ENCODE results near the gene LRPAP1.

GRCh38 chr4:3572363-3572762 lies 40.1 kb upstream of the LRPAP1 start:
- TF ChIP-seq ZFP30 (CRISPR knock-in tag; IDR thresholded peaks at IDR 0.05) (no peak), ZNF8 (CRISPR knock-in tag; IDR thresholded peaks at IDR 0.05) (no peak), ISL1 (CRISPR knock-in tag; IDR thresholded peaks at IDR 0.05) (no peak), CSRNP3 (CRISPR knock-in tag; IDR thresholded peaks at IDR 0.05) (no peak), ARNTL (CRISPR knock-in tag; IDR thresholded peaks at IDR 0.05; ENCODE audit: borderline replicate concordance, low read depth) (no peak), ZFP3 (CRISPR knock-in tag; IDR thresholded peaks at IDR 0.05) (no peak)
- TF ChIP-seq, protein P1, sequence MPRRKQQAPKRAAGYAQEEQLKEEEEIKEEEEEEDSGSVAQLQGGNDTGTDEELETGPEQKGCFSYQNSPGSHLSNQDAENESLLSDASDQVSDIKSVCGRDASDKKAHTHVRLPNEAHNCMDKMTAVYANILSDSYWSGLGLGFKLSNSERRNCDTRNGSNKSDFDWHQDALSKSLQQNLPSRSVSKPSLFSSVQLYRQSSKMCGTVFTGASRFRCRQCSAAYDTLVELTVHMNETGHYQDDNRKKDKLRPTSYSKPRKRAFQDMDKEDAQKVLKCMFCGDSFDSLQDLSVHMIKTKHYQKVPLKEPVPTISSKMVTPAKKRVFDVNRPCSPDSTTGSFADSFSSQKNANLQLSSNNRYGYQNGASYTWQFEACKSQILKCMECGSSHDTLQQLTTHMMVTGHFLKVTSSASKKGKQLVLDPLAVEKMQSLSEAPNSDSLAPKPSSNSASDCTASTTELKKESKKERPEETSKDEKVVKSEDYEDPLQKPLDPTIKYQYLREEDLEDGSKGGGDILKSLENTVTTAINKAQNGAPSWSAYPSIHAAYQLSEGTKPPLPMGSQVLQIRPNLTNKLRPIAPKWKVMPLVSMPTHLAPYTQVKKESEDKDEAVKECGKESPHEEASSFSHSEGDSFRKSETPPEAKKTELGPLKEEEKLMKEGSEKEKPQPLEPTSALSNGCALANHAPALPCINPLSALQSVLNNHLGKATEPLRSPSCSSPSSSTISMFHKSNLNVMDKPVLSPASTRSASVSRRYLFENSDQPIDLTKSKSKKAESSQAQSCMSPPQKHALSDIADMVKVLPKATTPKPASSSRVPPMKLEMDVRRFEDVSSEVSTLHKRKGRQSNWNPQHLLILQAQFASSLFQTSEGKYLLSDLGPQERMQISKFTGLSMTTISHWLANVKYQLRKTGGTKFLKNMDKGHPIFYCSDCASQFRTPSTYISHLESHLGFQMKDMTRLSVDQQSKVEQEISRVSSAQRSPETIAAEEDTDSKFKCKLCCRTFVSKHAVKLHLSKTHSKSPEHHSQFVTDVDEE (CRISPR knock-in tag; IDR thresholded peaks at IDR 0.05): no peak
- TF ChIP-seq, protein P2, sequence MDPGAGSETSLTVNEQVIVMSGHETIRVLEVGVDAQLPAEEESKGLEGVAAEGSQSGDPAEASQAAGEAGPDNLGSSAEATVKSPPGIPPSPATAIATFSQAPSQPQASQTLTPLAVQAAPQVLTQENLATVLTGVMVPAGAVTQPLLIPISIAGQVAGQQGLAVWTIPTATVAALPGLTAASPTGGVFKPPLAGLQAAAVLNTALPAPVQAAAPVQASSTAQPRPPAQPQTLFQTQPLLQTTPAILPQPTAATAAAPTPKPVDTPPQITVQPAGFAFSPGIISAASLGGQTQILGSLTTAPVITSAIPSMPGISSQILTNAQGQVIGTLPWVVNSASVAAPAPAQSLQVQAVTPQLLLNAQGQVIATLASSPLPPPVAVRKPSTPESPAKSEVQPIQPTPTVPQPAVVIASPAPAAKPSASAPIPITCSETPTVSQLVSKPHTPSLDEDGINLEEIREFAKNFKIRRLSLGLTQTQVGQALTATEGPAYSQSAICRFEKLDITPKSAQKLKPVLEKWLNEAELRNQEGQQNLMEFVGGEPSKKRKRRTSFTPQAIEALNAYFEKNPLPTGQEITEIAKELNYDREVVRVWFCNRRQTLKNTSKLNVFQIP (CRISPR knock-in tag; IDR thresholded peaks at IDR 0.05; ENCODE audit: borderline replicate concordance, low read depth): no peak
